ENCODE data around the gene FLNB. TPM values are rescaled to one million over a fixed set of nuclear protein-coding genes. Genes with fewer than 3 reads are reported as not detected.

The FLNB gene
- total and polyA plus RNA-seq, 2 of the 13 experiments (the other 11 are each of a cell fraction or from before 2014, with no cell fraction given), result 106 to 130 TPM

GRCh38 chr3:58205981-58206380 is 197.8 kb downstream of the FLNB start (continued):
- TF ChIP-seq ZNF407 (CRISPR knock-in tag; IDR thresholded peaks at IDR 0.05; ENCODE audit: not compliant biosample characterization), result no peak
- no peak for TF ChIP-seq ZNF180 (CRISPR knock-in tag; IDR thresholded peaks at IDR 0.05; ENCODE audit: borderline replicate concordance, low read depth)
- TF ChIP-seq CCAR2 (optimal IDR thresholded peaks at IDR 0.05; ENCODE audit: low read depth, low read length), result no peak
- 0 out of 2 replicates have a peak, but pooled peaks have one; percentile 53 for TF ChIP-seq ZBTB20 (CRISPR knock-in tag; IDR thresholded peaks at IDR 0.05; ENCODE audit: borderline replicate concordance, low read depth)
- TF ChIP-seq ZNF362 (CRISPR knock-in tag; IDR thresholded peaks at IDR 0.05; ENCODE audit: borderline replicate concordance), result peak; percentile 14; the same call in 1 of the 2 replicates
- TF ChIP-seq ZNF740 (CRISPR knock-in tag; IDR thresholded peaks at IDR 0.05), result no peak
- TF ChIP-seq ZNF513 (CRISPR knock-in tag; conservative IDR thresholded peaks at IDR 0.05), result no peak
- peak; percentile 47; the same call in 1 of the 2 replicates for TF ChIP-seq GATAD2A (CRISPR knock-in tag; IDR thresholded peaks at IDR 0.05)
- TF ChIP-seq TBX2 (CRISPR knock-in tag; IDR thresholded peaks at IDR 0.05; ENCODE audit: borderline replicate concordance), result peak; percentile 72; the same call in 1 of the 2 replicates
- TF ChIP-seq, protein P1, sequence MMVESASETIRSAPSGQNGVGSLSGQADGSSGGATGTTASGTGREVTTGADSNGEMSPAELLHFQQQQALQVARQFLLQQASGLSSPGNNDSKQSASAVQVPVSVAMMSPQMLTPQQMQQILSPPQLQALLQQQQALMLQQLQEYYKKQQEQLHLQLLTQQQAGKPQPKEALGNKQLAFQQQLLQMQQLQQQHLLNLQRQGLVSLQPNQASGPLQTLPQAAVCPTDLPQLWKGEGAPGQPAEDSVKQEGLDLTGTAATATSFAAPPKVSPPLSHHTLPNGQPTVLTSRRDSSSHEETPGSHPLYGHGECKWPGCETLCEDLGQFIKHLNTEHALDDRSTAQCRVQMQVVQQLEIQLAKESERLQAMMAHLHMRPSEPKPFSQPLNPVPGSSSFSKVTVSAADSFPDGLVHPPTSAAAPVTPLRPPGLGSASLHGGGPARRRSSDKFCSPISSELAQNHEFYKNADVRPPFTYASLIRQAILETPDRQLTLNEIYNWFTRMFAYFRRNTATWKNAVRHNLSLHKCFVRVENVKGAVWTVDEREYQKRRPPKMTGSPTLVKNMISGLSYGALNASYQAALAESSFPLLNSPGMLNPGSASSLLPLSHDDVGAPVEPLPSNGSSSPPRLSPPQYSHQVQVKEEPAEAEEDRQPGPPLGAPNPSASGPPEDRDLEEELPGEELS (CRISPR knock-in tag; IDR thresholded peaks at IDR 0.05), result peak; percentile 60
- TF ChIP-seq ZNF121 (CRISPR knock-in tag; IDR thresholded peaks at IDR 0.05), result 0 out of 2 replicates have a peak, but pooled peaks have one; percentile 15
- TF ChIP-seq TBP (CRISPR knock-in tag; IDR thresholded peaks at IDR 0.05), result no peak
- TF ChIP-seq ZNF749 (CRISPR knock-in tag; IDR thresholded peaks at IDR 0.05; ENCODE audit: borderline replicate concordance), result no peak
- TF ChIP-seq AGO1 (IDR thresholded peaks at IDR 0.05; ENCODE audit: low read depth, low read length, poor library complexity, severe bottlenecking), result no peak
- TF ChIP-seq MYC (CRISPR knock-in tag; IDR thresholded peaks at IDR 0.05; ENCODE audit: borderline replicate concordance), result 0 out of 2 replicates have a peak, but pooled peaks have one; percentile 18
- peak; percentile 50; the same call in 1 of the 2 replicates for TF ChIP-seq ELF3 (CRISPR knock-in tag; IDR thresholded peaks at IDR 0.05)
